Type B pancreatic cell (in vitro differentiated cells): ENCODE data around the gene MLIP. TPM values are rescaled to one million over a fixed set of nuclear protein-coding genes. Genes with fewer than 3 reads are reported as not detected.

Experiments used
- DNase-seq: peaks from one replicate; pipeline ENCODE4 v3.0.0; 2021; ENCODE audit warnings: mixed read lengths; ENCODE audit not compliant: unreplicated experiment; ENCODE audit errors: extremely low spot score
- H3K27ac Mint-ChIP-seq: 2 replicates; pipeline ENCODE4 v1.8.0; 2021; ENCODE audit warnings: mild to moderate bottlenecking, mixed read lengths
- H3K27me3 Mint-ChIP-seq: 2 replicates; pipeline ENCODE4 v1.8.0; 2021; ENCODE audit warnings: mixed read lengths
- H3K36me3 Mint-ChIP-seq: 2 replicates; pipeline ENCODE4 v1.8.0; 2021; ENCODE audit warnings: mixed read lengths
- H3K4me1 Mint-ChIP-seq: one replicate; pipeline ENCODE4 v1.8.0; 2021; ENCODE audit warnings: mixed read lengths; ENCODE audit not compliant: unreplicated experiment
- H3K4me3 Mint-ChIP-seq: 2 replicates; pipeline ENCODE4 v1.8.0; 2021; ENCODE audit warnings: mild to moderate bottlenecking, mixed read lengths
- H3K9me3 Mint-ChIP-seq: 2 replicates; pipeline ENCODE4 v1.8.0; 2021; ENCODE audit warnings: mixed read lengths
- CTCF ChIP-seq: fragments of 200-600 bp; sonication (generic); conservative IDR thresholded peaks from 2 replicates; pipeline ENCODE4 v1.5.0; 2021; ENCODE audit warnings: antibody characterized with exemption, mild to moderate bottlenecking
- total RNA-seq: library from RNA; stranded (reverse); gene quantifications from 2 replicates; pipeline ENCODE4 v1.2.1, GENCODE V29; 2021; ENCODE audit warnings: low replicate concordance

Gene MLIP
- total RNA-seq, 1 donor from 2014 or later = 0.43 TPM

- no peaks in the 10 kb centered on the region for H3K36me3 Mint-ChIP-seq
- no peaks in the 10 kb centered on the region for H3K27me3 Mint-ChIP-seq
- H3K4me3 Mint-ChIP-seq = no peak overlapping the region
- H3K9me3 Mint-ChIP-seq = no peaks in the 10 kb centered on the region
- DNase-seq = no peak
- TF ChIP-seq CTCF = no peak
- H3K4me1 Mint-ChIP-seq = peaks cover 7% of the 10 kb centered on the region
- H3K27ac Mint-ChIP-seq = no peak overlapping the region
These were observed 28.0 kb upstream of the MLIP start for GRCh38 chr6:54083287-54083686.

GRCh38 chr6:54084231-54084630, 27.0 kb upstream of the MLIP start:
- no peak for TF ChIP-seq CTCF
- Mint-ChIP-seq H3K4me1 (peaks cover 9% of the 10 kb centered on the region), H3K27me3 (no peaks in the 10 kb centered on the region), H3K36me3 (no peaks in the 10 kb centered on the region), H3K9me3 (no peaks in the 10 kb centered on the region), H3K27ac (no peak overlapping the region), H3K4me3 (no peak overlapping the region)
- DNase-seq = no peak

- Mint-ChIP-seq H3K27ac (no peak overlapping the region), H3K36me3 (no peaks in the 10 kb centered on the region), H3K27me3 (no peaks in the 10 kb centered on the region), H3K4me1 (peaks cover 9% of the 10 kb centered on the region), H3K9me3 (no peaks in the 10 kb centered on the region), H3K4me3 (no peak overlapping the region)
- DNase-seq = no peak
- TF ChIP-seq CTCF = no peak
These were observed 26.2 kb upstream of the MLIP start for GRCh38 chr6:54085047-54085446.

- H3K4me1 Mint-ChIP-seq = peaks cover 9% of the 10 kb centered on the region
- no peaks in the 10 kb centered on the region for H3K9me3 Mint-ChIP-seq
- no peak for TF ChIP-seq CTCF
- H3K4me3 Mint-ChIP-seq = no peak overlapping the region
- DNase-seq = no peak
- no peaks in the 10 kb centered on the region for H3K27me3 Mint-ChIP-seq
- no peaks in the 10 kb centered on the region for H3K36me3 Mint-ChIP-seq
- no peak overlapping the region for H3K27ac Mint-ChIP-seq
These were observed 25.7 kb upstream of the MLIP start for GRCh38 chr6:54085541-54085940.

- TF ChIP-seq CTCF = no peak
- no peaks in the 10 kb centered on the region for H3K27me3 Mint-ChIP-seq
These were observed 24.8 kb upstream of the MLIP start for GRCh38 chr6:54086439-54086838.

GRCh38 chr6:54087721-54088120, 23.5 kb upstream of the MLIP start:
- Mint-ChIP-seq H3K9me3 (no peaks in the 10 kb centered on the region), H3K27me3 (no peaks in the 10 kb centered on the region), H3K27ac (no peak overlapping the region), H3K36me3 (no peaks in the 10 kb centered on the region), H3K4me1 (peaks cover 9% of the 10 kb centered on the region), H3K4me3 (no peak overlapping the region)
- no peak for TF ChIP-seq CTCF
- DNase-seq = no peak

More at GRCh38 chr6:54086439-54086838, 24.8 kb upstream of the MLIP start:
- no peaks in the 10 kb centered on the region for H3K36me3 Mint-ChIP-seq
- no peak for DNase-seq
- peaks cover 9% of the 10 kb centered on the region for H3K4me1 Mint-ChIP-seq
- no peak overlapping the region for H3K27ac Mint-ChIP-seq
- H3K9me3 Mint-ChIP-seq = no peaks in the 10 kb centered on the region
- H3K4me3 Mint-ChIP-seq = no peak overlapping the region
